Sigmoid colon (tissue), 4 donors: Measurements from ENCODE around the gene MEMO1.

Experiments
- CTCF ChIP-seq, 4 experiments: fragments of 450-650 bp in 3 of 4; fragments of 200-600 bp in 1 of 4; IDR thresholded peaks; one replicate each; pipeline ENCODE4 v1.5.1; 2016 to 2019; ENCODE audit warnings: antibody characterized with exemption in 4 of 4, mild to moderate bottlenecking in 3 of 4, moderate library complexity in 2 of 4
- EP300 ChIP-seq, 4 donors: sonication (generic); formaldehyde crosslinking; IDR thresholded peaks; one replicate each; pipeline ENCODE4 v1.6.1; 2017; ENCODE audit warnings: antibody characterized with exemption in 4 of 4

- no peak for TF ChIP-seq CTCF (IDR thresholded peaks at IDR 0.05)
- no peak for TF ChIP-seq EP300 (IDR thresholded peaks at IDR 0.05)
Observed at GRCh38 chr2:31983762-31984467, 26.9 kb downstream of the MEMO1 start.
